Suprapubic skin (tissue), 4 donors: ENCODE results near the gene CENPX.

Experiments used
- CTCF ChIP-seq, 2 donors: fragments of 200-600 bp in 1 of 2; fragments of 450-650 bp in 1 of 2; sonication (generic) in 1 of 2; IDR thresholded peaks; one replicate each; pipeline ENCODE4 v1.5.1; 2016 to 2019; ENCODE audit warnings: antibody characterized with exemption in 2 of 2, mild to moderate bottlenecking in 1 of 2, moderate library complexity in 1 of 2
- EP300 ChIP-seq: sonication (generic); formaldehyde crosslinking; IDR thresholded peaks from one replicate; pipeline ENCODE4 v1.6.1; 2017; ENCODE audit warnings: antibody characterized with exemption
- POLR2A ChIP-seq, 2 donors: fragments of 450-650 bp; IDR thresholded peaks; one replicate each; pipeline ENCODE4 v1.6.1; 2017; ENCODE audit warnings: antibody characterized with exemption in 2 of 2, mild to moderate bottlenecking in 2 of 2, moderate library complexity in 2 of 2
- POLR2AphosphoS5 ChIP-seq, 3 donors: sonication (generic); formaldehyde crosslinking; IDR thresholded peaks; one replicate each; pipeline ENCODE4 v1.6.1; 2017; ENCODE audit warnings: antibody characterized with exemption in 3 of 3

GRCh38 chr17:82060001-82060380 lies 37.3 kb upstream of the CENPX start:
- TF ChIP-seq POLR2AphosphoS5 (IDR thresholded peaks at IDR 0.05) (no peak), EP300 (no peak), CTCF (IDR thresholded peaks at IDR 0.05) (no peak), POLR2A (IDR thresholded peaks at IDR 0.05) (no peak)
